Activated CD4-positive, CD25-positive, alpha-beta regulatory T cell treated with anti-CD3 and anti-CD28 coated beads, Interleukin-2, amount 50 U/mL, for 16 hours (primary cell): Measurements from ENCODE around the gene ST3GAL4.
"Not testable (repeated sequence)": the region's sequence is repeated elsewhere in the genome, so short reads cannot be mapped to it uniquely, and the experiment has no call there.

Experiments
- DNase-seq: peaks from one replicate; pipeline ENCODE4 v3.0.0-alpha.2; 2020; ENCODE audit warnings: low read depth, low spot score

The ST3GAL4 gene

GRCh38 chr11:126345759-126346585, 9.5 kb upstream of the ST3GAL4 start:
- DNase-seq = no peak

- no peak for DNase-seq
These were observed 8.9 kb upstream of the ST3GAL4 start for GRCh38 chr11:126346586-126346940.

GRCh38 chr11:126346946-126347345, 8.5 kb upstream of the ST3GAL4 start:
- DNase-seq = not testable (repeated sequence)

DNA sequence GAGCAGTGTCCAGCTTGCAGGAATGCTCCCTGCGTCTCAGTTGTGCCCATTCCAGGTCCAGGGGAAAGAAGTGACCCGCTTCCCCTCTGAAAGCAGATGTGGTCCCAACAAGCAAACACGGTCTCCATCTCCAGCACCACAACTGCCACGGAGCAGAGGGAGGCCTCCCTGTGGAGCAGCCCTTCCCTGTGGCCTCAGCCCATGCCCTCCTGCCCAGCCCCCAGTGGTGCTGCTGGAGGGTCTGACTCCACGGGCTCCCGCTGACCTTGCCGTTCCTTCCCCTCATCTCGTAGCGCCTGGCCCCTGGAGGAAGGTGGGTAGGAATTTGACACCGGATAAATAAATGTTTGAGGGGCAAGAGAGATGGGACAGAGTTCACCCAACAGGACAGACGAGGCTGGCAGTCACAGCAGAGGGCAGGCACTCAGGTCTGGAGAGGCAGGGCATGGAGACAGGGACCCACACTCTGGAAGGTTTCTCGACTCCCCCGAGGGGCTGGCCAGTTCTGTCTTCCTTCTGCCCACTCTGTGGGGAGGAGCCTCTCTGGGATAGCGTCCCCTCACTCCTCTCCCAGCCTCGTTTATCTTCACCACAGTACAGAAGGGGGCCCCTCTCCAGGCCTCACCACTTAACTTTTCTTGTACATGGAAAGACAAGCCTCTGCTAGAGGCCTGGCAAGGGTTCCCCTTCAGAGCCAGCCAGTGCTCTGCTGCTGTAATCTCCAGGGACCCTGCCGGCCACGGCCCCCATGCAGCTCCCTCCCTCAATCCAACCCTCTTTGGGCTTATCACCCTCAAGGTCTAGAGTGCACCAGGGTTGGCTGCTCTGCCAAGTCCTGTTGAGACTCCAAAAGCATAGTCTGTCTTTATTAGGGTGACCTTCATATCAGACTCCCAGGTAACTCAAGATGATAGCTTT, 7.5 kb upstream of the ST3GAL4 start:
- DNase-seq = no peak

- no peak for DNase-seq
These were observed 6.5 kb upstream of the ST3GAL4 start for GRCh38 chr11:126348806-126349582.

DNA sequence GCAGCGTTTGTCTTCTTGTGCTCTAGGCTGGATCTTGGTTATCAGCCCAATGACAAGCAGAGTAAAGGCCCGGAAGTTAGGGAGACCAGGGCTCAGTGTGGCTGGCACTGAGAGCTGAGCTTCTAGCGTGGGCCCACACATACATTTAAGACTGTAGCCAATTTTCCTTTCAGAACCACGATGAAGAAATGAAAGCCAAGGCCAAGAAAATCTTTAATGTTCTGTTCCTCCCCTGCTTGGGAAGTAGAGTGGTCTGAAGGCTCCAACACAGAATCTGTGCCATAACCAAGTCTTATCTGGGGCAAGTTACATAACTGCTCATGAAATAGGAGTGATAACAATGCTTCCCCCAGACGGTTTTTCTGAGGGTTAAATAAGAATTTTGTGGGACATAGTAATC, 4.7 kb upstream of the ST3GAL4 start:
- DNase-seq = no peak

GRCh38 chr11:126352163-126352562, 3.3 kb upstream of the ST3GAL4 start:
- DNase-seq = no peak

- DNase-seq = no peak
These were observed 2.3 kb upstream of the ST3GAL4 start for GRCh38 chr11:126352934-126353801.

DNA sequence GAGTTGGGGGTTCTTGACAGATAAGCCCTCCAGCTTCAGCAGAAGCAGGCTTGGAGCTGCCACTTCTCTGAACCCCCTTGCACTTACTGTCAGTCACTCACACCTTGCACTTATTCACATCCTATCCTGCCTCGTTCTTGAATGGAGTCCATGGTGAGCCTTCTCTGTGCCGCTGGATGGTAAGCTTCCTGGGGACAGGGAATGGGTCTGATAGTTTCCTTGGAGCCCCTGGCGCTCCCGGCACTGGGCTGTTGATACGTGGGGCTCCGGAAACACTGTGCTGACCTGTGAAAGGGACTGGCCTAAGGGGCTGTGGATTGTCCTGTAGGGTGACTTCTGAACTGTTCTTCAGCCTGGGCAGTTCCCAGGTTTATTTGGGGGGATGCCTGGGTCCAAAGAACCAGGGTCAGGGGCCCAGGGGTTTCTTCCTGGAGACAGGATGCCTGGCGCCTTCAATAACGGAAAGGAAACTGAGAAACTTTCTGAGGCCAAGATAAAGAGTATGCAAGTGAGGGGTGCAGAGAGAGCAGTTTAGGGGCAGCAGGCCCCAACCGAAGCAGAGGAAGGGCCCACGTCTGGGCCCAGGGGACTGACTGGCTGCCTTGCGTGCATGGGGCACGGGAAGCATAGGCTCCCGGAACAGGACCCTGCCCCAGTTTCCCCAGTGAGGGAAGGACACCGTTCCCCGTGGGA, 709 bp upstream of the ST3GAL4 start:
- no peak for DNase-seq

GRCh38 chr11:126355926-126356897, 726 bp downstream of the ST3GAL4 start:
- DNase-seq = no peak

DNA sequence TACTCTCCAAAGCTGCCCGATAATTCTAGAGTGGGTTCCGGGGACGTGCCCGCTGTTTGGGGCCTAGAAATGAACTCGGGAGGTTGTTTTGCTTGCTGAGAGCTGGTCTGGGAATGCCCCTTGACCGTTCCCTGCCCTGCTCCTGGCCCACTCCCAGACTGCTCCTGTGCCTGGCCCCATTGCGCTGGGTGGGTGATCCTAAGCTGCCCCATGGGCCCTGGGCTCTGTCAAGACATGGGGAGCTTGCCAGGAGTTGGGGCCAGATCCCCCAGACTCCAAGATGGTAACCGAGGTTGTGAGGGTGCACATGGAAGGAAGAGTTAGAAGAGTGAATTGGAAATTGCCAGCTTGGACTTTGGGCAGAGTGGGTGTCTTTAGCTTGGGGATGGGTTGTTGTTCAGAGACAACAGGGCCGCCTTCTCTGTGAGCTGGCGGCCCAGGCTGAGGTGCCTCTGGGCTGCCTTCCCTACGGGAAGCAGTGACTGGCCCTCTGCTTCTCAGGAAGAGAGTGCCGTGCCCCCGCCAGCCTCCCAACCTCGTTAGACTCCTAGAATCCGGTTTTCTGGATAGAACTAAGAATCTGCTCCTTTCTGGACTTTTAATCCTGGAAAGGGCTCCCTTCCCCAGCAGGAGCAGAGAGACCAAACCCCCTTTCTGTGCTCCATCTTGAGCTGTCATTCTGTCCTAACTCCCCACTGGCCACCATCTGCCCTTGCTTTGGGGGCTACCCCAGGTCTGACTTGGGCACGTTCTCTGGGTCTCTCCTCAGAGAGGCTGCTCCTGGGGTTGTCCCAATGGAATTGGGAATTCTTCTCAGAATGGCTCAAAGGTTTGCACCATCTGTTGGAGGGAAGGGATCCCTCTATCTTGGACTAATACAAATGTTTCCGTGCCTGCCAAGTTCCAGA, 1.8 kb downstream of the ST3GAL4 start:
- DNase-seq = no peak

DNA sequence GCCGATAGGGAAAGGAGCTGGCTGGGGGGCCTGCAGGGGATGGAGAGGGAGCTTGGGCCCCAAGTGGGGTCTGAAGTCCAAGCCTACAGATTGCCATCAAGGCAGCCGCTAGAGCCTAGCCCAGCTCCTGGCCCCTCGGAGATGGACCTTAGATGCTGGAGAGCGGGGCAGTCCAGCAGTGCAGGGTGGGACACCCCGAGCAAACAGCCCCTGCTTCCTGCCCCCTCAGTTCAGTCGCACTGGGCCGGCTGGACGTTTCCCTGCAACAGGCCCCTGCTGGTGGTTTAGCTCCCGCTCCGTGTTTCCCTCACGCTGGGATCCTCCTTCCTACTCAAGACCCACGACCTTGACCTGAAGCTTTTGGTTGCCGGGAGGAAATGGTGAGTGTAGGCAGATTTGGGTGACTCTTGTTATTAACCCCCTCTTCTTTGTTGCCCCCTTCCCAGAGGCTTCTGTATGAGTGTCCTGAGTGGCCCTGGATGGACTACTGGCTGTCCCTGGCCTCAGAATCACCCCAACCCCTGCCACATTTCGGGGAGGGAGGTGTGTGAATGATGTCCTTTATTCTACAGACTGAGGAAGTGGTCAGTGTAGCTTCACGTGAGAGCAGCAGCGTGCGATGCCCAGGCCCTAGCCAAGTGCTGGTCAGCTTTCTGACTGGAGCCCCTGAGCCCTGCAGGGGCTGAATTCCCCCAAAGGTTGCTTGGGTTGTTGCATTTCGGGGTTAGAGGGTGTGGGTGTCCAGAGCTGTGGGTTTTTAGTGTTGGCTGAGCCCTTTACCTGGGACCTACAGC, 2.7 kb downstream of the ST3GAL4 start:
- DNase-seq = no peak

- DNase-seq = no peak
These were observed 3.3 kb downstream of the ST3GAL4 start for GRCh38 chr11:126358763-126359160.

DNA sequence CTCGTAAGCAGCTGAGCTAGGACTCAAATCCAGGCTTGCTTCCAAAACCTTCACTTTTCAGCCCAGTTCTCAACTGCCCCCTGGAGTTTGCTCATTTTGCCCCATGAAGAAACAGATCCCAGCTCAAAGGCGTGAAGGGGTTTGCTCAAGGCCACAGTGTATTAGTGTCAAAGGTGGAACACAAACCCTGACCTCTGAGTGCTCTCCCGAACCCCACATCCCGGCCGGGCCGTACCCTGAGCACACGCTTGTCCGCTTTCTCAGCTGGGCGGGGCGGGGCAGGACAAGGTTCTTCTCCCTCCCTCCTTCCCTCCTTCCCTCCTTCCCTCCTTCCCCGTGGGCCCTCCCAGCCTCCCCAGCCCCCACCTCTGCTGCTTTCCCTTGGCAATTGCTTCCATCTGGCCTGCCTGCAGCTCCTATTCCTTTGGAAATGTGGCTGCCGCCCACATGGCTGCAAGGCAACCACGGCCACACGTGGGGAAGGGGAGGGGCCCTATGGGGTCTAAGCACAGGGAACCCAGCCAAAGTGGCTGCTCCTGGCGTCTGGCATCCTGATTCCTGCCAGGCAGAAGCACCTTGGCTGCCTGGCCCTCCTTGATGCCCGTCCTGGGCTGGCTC, 4.1 kb downstream of the ST3GAL4 start:
- DNase-seq = no peak

GRCh38 chr11:126360049-126360446, 4.6 kb downstream of the ST3GAL4 start:
- no peak for DNase-seq

GRCh38 chr11:126361400-126361799, 5.9 kb downstream of the ST3GAL4 start:
- no peak for DNase-seq
